Stimulated activated naive CD8-positive, alpha-beta T cell treated with anti-CD3 and anti-CD28 coated beads, Interleukin-15, Interleukin-2, amounts not matched to agents 100 U/mL and 50 U/mL, for 24 hours (primary cell): ENCODE results near the gene GALNT16.
A peak's percentile ranks its signal among the peaks of the same experiment; 100 is the strongest.
"Not testable (repeated sequence)": the region's sequence is repeated elsewhere in the genome, so short reads cannot be mapped to it uniquely, and the experiment has no call there.

Experiments used
- ATAC-seq: fragments of 150-1000 bp; cut with Tn5 transposase; one replicate; pipeline ENCODE4 v1.10.0; 2021
- DNase-seq: peaks from one replicate; pipeline ENCODE4 v3.0.0; 2021

Gene GALNT16

GRCh38 chr14:69285661-69286255 lies 25.8 kb downstream of the GALNT16 start:
- DNase-seq = no peak
- no peak for ATAC-seq

DNA sequence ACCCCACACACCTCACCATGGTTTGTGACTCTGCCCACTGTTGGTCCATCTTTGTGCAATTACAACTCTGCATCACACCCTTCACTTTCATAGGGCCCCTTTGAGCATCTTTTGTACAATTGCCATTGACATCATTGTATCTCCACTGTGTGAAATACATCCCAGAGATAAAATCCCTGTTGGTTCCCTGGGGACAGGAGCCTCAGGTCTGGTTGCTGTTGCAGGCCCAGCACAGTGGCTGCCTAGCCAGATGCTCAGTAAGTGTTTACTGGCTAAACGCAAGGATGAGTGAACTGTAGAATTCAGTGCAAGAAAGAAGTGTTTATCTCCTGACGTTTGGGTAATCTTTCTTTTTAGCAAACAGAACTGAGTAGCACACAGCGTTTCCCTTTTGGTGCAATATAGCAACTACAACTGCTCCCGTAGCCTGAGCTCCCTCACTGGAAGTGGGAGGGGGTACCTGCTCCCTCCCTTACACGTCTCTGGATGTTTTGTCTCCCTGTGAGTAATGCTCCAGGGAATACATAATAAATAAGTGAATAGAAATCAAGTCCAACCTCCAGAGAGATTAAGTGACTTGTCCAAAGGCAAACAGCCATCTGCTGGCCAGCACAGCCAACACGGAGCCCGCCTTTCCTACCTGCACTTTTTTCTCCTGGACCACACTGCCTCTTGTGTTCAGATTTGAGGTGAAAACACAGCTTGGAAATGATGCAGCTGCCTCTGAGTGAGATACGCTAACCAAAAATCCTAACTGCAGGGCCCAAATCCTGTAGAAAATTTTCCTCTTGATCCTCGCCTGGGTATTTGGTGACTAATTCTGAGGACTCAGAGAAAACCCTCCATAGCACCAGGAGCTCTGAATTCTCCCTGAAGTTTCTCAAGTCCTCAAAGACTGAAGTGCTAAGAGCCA lies 27.4 kb downstream of the GALNT16 start:
- no peak for DNase-seq

DNA sequence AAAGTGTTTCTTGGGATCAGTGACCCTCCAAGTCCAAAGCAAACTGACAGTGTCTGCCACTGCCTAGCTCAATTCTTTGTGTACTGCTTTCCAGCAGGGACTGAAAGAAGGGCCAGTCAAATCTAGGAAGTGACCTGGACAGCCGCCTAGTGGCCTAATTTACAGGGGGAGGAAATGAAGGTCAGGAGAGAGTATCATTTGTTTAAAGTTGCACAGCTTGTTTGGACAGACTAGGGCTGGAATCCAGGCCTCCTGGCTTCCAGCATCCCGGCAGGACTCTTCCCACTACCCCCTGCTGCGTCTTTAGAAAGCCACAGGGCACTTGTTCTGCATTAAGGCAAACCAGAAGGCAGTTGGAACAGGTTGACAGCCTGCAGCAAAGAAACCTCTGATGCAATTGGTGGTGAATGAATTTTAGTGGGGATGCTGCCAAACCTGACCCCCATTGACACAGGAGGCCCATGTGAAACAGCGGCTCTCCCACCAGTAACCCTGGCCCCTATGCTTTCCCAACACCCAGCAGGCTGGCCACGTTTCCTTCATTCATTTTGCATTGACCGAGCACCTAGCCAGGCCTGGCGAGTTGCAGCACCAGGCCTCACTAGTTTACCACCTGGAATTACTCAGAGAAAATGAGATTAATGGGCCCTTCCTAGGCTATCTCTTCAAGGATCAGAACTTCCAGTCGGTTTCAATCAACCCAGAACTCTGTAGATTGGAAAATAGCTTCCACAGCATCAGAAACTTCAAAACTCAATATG lies 28.2 kb downstream of the GALNT16 start:
- no peak for ATAC-seq
- no peak for DNase-seq

More for the DNA sequence above, 27.4 kb downstream of the GALNT16 start:
- no peak for ATAC-seq

- no peak for ATAC-seq
These were observed 29.2 kb downstream of the GALNT16 start for GRCh38 chr14:69288956-69289705.

GRCh38 chr14:69289811-69290520 lies 30.0 kb downstream of the GALNT16 start:
- DNase-seq (no peak), ATAC-seq (no peak)

More at GRCh38 chr14:69288956-69289705, 29.2 kb downstream of the GALNT16 start:
- DNase-seq = no peak

DNA sequence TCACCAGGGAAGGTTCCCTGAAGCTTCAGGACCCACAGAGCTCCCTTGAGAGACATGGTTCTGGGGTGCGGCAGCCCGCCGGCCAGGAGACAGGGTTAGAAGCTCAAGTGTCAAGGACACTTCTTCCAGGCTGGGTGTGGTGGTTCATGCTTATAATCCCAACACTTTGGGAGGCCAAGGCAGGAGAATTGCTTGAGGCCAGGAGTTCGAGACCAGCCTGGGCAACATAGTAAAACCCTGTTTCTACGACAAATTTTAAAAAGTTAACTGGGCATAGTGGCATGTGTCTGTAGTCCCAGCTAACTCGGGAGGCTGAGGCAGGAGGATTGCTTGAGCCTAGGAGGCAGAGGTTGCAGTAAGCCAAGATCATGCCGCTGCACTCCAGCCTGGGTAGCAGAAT lies 30.9 kb downstream of the GALNT16 start:
- DNase-seq, ATAC-seq: not testable (repeated sequence)

GRCh38 chr14:69291396-69291795 lies 31.4 kb downstream of the GALNT16 start:
- DNase-seq (no peak), ATAC-seq (no peak)

DNA sequence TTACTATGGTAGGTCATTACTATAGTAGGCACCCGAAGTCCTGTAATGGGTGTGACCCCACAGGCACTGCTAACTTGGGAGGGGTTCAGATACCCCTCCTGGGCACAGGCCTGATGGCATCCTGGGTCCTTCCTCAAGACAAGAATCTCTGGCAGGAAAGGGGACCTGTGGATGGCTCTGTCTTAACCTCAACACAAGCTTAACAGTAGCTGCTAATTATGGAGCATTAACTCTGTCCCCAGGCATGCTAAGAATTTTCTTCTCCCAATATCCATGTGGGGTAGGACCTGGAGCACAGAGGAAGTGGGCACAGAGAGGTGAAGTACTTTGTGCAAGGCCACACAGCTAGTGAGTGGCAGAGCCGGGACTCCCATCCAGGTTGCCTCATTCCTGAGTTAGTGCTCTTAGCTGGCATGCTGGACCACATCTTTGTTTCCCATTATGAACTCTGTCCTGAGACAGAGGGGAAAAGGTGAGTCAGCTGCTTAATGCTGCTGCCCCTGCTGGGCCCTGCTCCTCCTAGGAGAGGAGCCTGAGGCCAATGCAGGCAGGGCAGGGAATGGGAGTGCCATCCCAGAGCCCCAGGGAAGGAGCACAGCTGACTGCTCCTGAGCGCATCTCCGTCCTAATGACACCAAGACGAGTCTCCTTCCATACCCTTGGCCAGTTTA lies 32.1 kb downstream of the GALNT16 start:
- ATAC-seq = no peak
- no peak for DNase-seq

GRCh38 chr14:69298131-69299071 lies 38.4 kb downstream of the GALNT16 start:
- ATAC-seq (no peak), DNase-seq (no peak)

- DNase-seq (peak; percentile 14), ATAC-seq (no peak)
These were observed 39.5 kb downstream of the GALNT16 start for GRCh38 chr14:69299286-69300035.

GRCh38 chr14:69300601-69301221 lies 40.8 kb downstream of the GALNT16 start:
- no peak for ATAC-seq

GRCh38 chr14:69303086-69303485 lies 43.1 kb downstream of the GALNT16 start:
- DNase-seq (no peak), ATAC-seq (no peak)

More at GRCh38 chr14:69300601-69301221, 40.8 kb downstream of the GALNT16 start:
- no peak for DNase-seq

- no peak for ATAC-seq
- no peak for DNase-seq
These were observed 52.6 kb downstream of the GALNT16 start for GRCh38 chr14:69312608-69313007.

DNA sequence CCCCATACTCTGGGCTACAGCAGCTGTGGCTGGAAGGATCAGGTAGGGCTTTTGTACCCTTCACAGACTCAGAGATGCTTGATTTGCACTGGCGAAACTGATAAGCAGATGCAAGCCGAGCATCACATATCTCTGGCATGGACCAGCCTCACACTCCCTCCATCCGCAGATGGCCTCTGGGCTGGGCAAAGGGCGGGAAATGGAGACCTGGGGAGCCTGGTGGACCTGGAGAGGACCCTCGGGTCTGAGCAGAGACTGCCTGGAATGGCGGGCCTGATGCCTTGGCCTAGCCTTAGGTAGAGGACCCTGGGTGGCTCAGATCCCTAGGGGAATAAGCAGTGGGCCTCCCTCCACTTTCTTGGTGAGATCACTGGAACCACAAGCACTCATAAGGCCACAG lies 53.2 kb downstream of the GALNT16 start:
- ATAC-seq = no peak
- no peak for DNase-seq

- DNase-seq = no peak
- no peak for ATAC-seq
These were observed 54.4 kb downstream of the GALNT16 start for GRCh38 chr14:69314327-69314726.

- ATAC-seq = no peak
- no peak for DNase-seq
These were observed 55.3 kb downstream of the GALNT16 start for GRCh38 chr14:69315301-69315700.

DNA sequence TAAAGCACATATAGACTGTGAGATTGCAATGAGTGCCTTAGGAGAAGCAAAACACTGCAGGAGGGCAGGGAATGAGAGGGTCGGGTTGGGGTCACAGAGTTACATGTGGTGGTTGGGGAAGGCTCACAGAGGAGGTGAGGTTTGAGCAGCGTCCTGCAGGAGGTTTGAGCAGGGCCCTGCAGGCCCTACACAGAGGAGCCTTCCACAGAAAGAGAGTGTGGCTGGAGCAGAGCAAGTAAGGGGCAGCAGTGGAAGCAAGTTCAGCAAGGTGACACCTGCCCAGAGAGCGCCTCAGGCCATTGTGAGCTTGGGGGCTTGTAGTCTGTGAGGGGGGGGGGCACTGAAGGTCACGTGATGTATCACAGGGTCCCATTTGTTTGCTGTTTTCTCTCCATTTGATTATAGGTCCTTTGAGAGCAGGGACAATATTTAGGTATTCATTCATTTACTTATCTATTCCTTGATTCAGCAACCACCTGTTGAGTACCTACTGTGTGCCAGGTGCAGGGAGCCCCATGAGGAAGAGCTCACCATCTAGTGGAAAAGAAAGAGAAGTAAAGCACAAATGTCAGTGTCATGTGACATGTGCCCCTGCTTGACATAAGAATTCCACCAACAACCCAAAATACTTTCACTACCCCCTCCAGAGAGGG lies 56.6 kb downstream of the GALNT16 start:
- ATAC-seq (no peak), DNase-seq (no peak)
